ENCODE measurements around the gene NTM.

- TF ChIP-seq POLR2A (IDR thresholded peaks at IDR 0.05) = no peak
- no peak for TF ChIP-seq POLR2AphosphoS5 (IDR thresholded peaks at IDR 0.05)
- no peak for TF ChIP-seq CTCF (IDR thresholded peaks at IDR 0.05 in 8 of 11, conservative IDR thresholded peaks at IDR 0.05 in 3 of 11)
Measured at GRCh38 chr11:132082566-132082965, 712.2 kb downstream of the NTM start.

All from spleen (tissue), 7 donors.